IgD-negative memory B cell (primary cell): ENCODE data around the gene HSPB8. TPM values are rescaled to one million over a fixed set of nuclear protein-coding genes. Genes with fewer than 3 reads are reported as not detected.
A peak's percentile ranks its signal among the peaks of the same experiment; 100 is the strongest.

Source experiments
- H3K27ac Mint-ChIP-seq, 3 donors: one replicate each; pipeline ENCODE4 v1.8.0; 2020 to 2022; ENCODE audit warnings: mild to moderate bottlenecking in 3 of 3, mixed read lengths in 3 of 3, moderate library complexity in 1 of 3
- H3K27me3 Mint-ChIP-seq: one replicate; pipeline ENCODE4 v1.8.0; 2021; ENCODE audit warnings: mixed read lengths
- H3K36me3 Mint-ChIP-seq: one replicate; pipeline ENCODE4 v1.8.0; 2020; ENCODE audit warnings: mild to moderate bottlenecking, mixed read lengths
- H3K4me1 Mint-ChIP-seq, 3 donors: one replicate each; pipeline ENCODE4 v1.8.0; 2020 to 2022; ENCODE audit warnings: mixed read lengths in 3 of 3, mild to moderate bottlenecking in 1 of 3
- H3K4me3 Mint-ChIP-seq, 4 donors: one replicate each; pipeline ENCODE4 v1.8.0; 2020 to 2022; ENCODE audit warnings: mild to moderate bottlenecking in 4 of 4, mixed read lengths in 4 of 4, moderate library complexity in 3 of 4
- H3K9me3 Mint-ChIP-seq, 3 donors: one replicate each; pipeline ENCODE4 v1.8.0; 2020 to 2021; ENCODE audit warnings: mixed read lengths in 3 of 3, mild to moderate bottlenecking in 1 of 3
- polyA plus RNA-seq: library from polyadenylated mRNA; unstranded; fragments of 300-500 nt; fragmentation: Illumina TruSeq; gene quantifications from one replicate; pipeline ENCODE4 v1.2.3, GENCODE V29; 2021

Gene HSPB8
- polyA plus RNA-seq, result not detected

GRCh38 chr12:119178544-119179334, at the start of gene HSPB8:
HSPB8 (plus strand) TSS chr12:119178931; CDS start chr12:119179313, 382 bp downstream.
- H3K36me3 Mint-ChIP-seq, result no peaks in the 10 kb centered on the region

GRCh38 chr12:119129827-119130434, 48.8 kb upstream of the HSPB8 start:
- Mint-ChIP-seq H3K4me1 (no peaks in the 10 kb centered on the region), H3K27ac (no peak overlapping the region), H3K4me3 (peak overlapping the region in 1 of 4 donors; percentile 38), H3K9me3 (peaks cover 4 to 22% (median 4%) of the 10 kb centered on the region in 3 donors), H3K36me3 (no peaks in the 10 kb centered on the region), H3K27me3 (no peaks in the 10 kb centered on the region)

More at GRCh38 chr12:119178544-119179334, at the start of gene HSPB8:
- Mint-ChIP-seq H3K9me3 (peaks cover 0 to 5% (median 0%) of the 10 kb centered on the region in 3 donors), H3K27ac (no peak within 1 kb of the TSS), H3K4me1 (no peaks in the 10 kb centered on the region), H3K27me3 (peaks cover 7% of the 10 kb centered on the region), H3K4me3 (no peak within 1 kb of the TSS)

GRCh38 chr12:119130523-119130922, 48.2 kb upstream of the HSPB8 start:
- Mint-ChIP-seq H3K9me3 (peaks cover 4 to 23% (median 6%) of the 10 kb centered on the region in 3 donors), H3K36me3 (no peaks in the 10 kb centered on the region), H3K4me1 (no peaks in the 10 kb centered on the region), H3K27ac (peak overlapping the region in 1 of 3 donors; percentile 52), H3K27me3 (no peaks in the 10 kb centered on the region), H3K4me3 (no peak overlapping the region)

- H3K27ac Mint-ChIP-seq, result no peak overlapping the region
- H3K9me3 Mint-ChIP-seq, result peaks cover 4 to 19% (median 6%) of the 10 kb centered on the region in 3 donors
- H3K36me3 Mint-ChIP-seq, result no peaks in the 10 kb centered on the region
- no peaks in the 10 kb centered on the region for H3K4me1 Mint-ChIP-seq
- H3K4me3 Mint-ChIP-seq, result no peak overlapping the region
- peaks cover 2% of the 10 kb centered on the region for H3K27me3 Mint-ChIP-seq
Measured at GRCh38 chr12:119134284-119135072, 44.3 kb upstream of the HSPB8 start.

GRCh38 chr12:119136811-119137410, 41.8 kb upstream of the HSPB8 start:
- no peak overlapping the region for H3K4me3 Mint-ChIP-seq
- peaks cover 2% of the 10 kb centered on the region for H3K27me3 Mint-ChIP-seq
- peaks cover 1% of the 10 kb centered on the region for H3K36me3 Mint-ChIP-seq
- H3K27ac Mint-ChIP-seq, result no peak overlapping the region
- H3K4me1 Mint-ChIP-seq, result no peaks in the 10 kb centered on the region
- H3K9me3 Mint-ChIP-seq, result peaks cover 2 to 8% (median 4%) of the 10 kb centered on the region in 3 donors

GRCh38 chr12:119139448-119139847, 39.3 kb upstream of the HSPB8 start:
- Mint-ChIP-seq H3K4me3 (no peak overlapping the region), H3K4me1 (no peaks in the 10 kb centered on the region), H3K9me3 (peaks cover 0 to 5% (median 5%) of the 10 kb centered on the region in 3 donors), H3K36me3 (peaks cover 1% of the 10 kb centered on the region), H3K27ac (no peak overlapping the region), H3K27me3 (peaks cover 4% of the 10 kb centered on the region)

GRCh38 chr12:119145367-119145766, 33.4 kb upstream of the HSPB8 start:
- Mint-ChIP-seq H3K36me3 (no peaks in the 10 kb centered on the region), H3K4me3 (no peak overlapping the region), H3K27me3 (peaks cover 7% of the 10 kb centered on the region), H3K4me1 (no peaks in the 10 kb centered on the region), H3K9me3 (peaks cover 0 to 6% (median 6%) of the 10 kb centered on the region in 3 donors), H3K27ac (no peak overlapping the region)

GRCh38 chr12:119147847-119148448, 30.8 kb upstream of the HSPB8 start:
- Mint-ChIP-seq H3K4me3 (peak overlapping the region in 1 of 4 donors; percentile 21), H3K36me3 (peaks cover 1% of the 10 kb centered on the region), H3K27me3 (peaks cover 7% of the 10 kb centered on the region), H3K27ac (no peak overlapping the region), H3K4me1 (no peaks in the 10 kb centered on the region), H3K9me3 (peaks cover 6 to 9% (median 7%) of the 10 kb centered on the region in 3 donors)

- no peaks in the 10 kb centered on the region for H3K4me1 Mint-ChIP-seq
- peaks cover 6 to 9% (median 7%) of the 10 kb centered on the region in 3 donors for H3K9me3 Mint-ChIP-seq
- peaks cover 3% of the 10 kb centered on the region for H3K36me3 Mint-ChIP-seq
- H3K27ac Mint-ChIP-seq, result no peak overlapping the region
- H3K27me3 Mint-ChIP-seq, result peaks cover 11% of the 10 kb centered on the region
- no peak overlapping the region for H3K4me3 Mint-ChIP-seq
Measured at GRCh38 chr12:119149270-119149669, 29.5 kb upstream of the HSPB8 start.

GRCh38 chr12:119151445-119152026, 27.2 kb upstream of the HSPB8 start:
- Mint-ChIP-seq H3K9me3 (peaks cover 3 to 7% (median 6%) of the 10 kb centered on the region in 3 donors), H3K4me3 (no peak overlapping the region), H3K4me1 (no peaks in the 10 kb centered on the region), H3K27ac (no peak overlapping the region), H3K27me3 (peaks cover 7% of the 10 kb centered on the region), H3K36me3 (peaks cover 3% of the 10 kb centered on the region)

- no peaks in the 10 kb centered on the region for H3K4me1 Mint-ChIP-seq
- peaks cover 3% of the 10 kb centered on the region for H3K36me3 Mint-ChIP-seq
- H3K9me3 Mint-ChIP-seq, result peaks cover 5 to 7% (median 6%) of the 10 kb centered on the region in 3 donors
- no peak overlapping the region for H3K27ac Mint-ChIP-seq
- H3K4me3 Mint-ChIP-seq, result no peak overlapping the region
- H3K27me3 Mint-ChIP-seq, result peaks cover 4% of the 10 kb centered on the region
Measured at GRCh38 chr12:119153477-119154434, 25.0 kb upstream of the HSPB8 start.

- Mint-ChIP-seq H3K9me3 (peaks cover 5 to 7% (median 6%) of the 10 kb centered on the region in 3 donors), H3K27me3 (peaks cover 4% of the 10 kb centered on the region), H3K27ac (no peak overlapping the region), H3K4me1 (no peaks in the 10 kb centered on the region), H3K36me3 (peaks cover 3% of the 10 kb centered on the region), H3K4me3 (no peak overlapping the region)
Measured at GRCh38 chr12:119154435-119154818, 24.3 kb upstream of the HSPB8 start.

GRCh38 chr12:119156401-119157044, 22.2 kb upstream of the HSPB8 start:
- Mint-ChIP-seq H3K9me3 (peaks cover 2 to 4% (median 4%) of the 10 kb centered on the region in 3 donors), H3K36me3 (peaks cover 4% of the 10 kb centered on the region), H3K4me3 (no peak overlapping the region), H3K4me1 (no peaks in the 10 kb centered on the region), H3K27me3 (peaks cover 8% of the 10 kb centered on the region), H3K27ac (no peak overlapping the region)
